HepG2 (cell line): ENCODE measurements around the gene IRX4. TPM values are rescaled to one million over a fixed set of nuclear protein-coding genes. Genes with fewer than 3 reads are reported as not detected.

Experiments used
- ATAC-seq: fragments of 200-7000 bp; cut with Tn5 transposase; 3 replicates; pipeline ENCODE4 v1.9.1; 2020; ENCODE audit warnings: mild to moderate bottlenecking, moderate library complexity
- BruUV-seq: library from RNA; stranded (reverse); fragments of 400-500 nt; replicated peaks from 2 replicates; lab custom pipeline; 2021; lab: Mats Ljungman, UMichigan
- CTCF ChIA-PET: fragments of 300-600 bp; formaldehyde crosslinking; extraction: SDS; loops from one replicate; lab custom pipeline; 2021; ENCODE audit warnings: low total read pairs, inconsistent platforms, low intra/inter-chr PET ratio; lab: Yijun Ruan, JAX
- POLR2A ChIA-PET: fragments of 350-600 bp; sonication (Branson Sonifier 250); formaldehyde crosslinking; loops from one replicate; lab custom pipeline; 2020; ENCODE audit warnings: antibody characterized with exemption, inconsistent platforms; lab: Yijun Ruan, JAX
- DNase-seq: peaks from one replicate; pipeline ENCODE4 v3.0.0-alpha.2; 2015; ENCODE audit warnings: low spot score
- FAIRE-seq: peaks from 3 replicates; lab custom pipeline; 2011; peaks lifted over from hg19 to GRCh38; lab: Jason Lieb, UNC
- H2AFZ ChIP-seq: one replicate; pipeline ENCODE4 v1.6.1; 2011; ENCODE audit warnings: low read length, inconsistent platforms
- H3K27ac ChIP-seq: fragments of 300-600 bp; 3 replicates; pipeline ENCODE4 v1.8.0; 2011; ENCODE audit warnings: mixed run types, mild to moderate bottlenecking, mixed read lengths, low read length, inconsistent platforms; ENCODE audit not compliant: insufficient read depth; ENCODE audit errors: extremely low read length
- H3K27me3 ChIP-seq, 2 experiments: fragments of 200-600 bp in 1 of 2; 2 replicates in 1 of 2; 3 replicates in 1 of 2; pipeline versions ENCODE4 v1.6.0 to v1.8.0; 2011; ENCODE audit warnings: low read length in 2 of 2, mild to moderate bottlenecking in 2 of 2, moderate library complexity in 2 of 2, inconsistent platforms in 1 of 2; ENCODE audit not compliant: insufficient read depth in 2 of 2, control insufficient read depth in 1 of 2
- H3K36me3 ChIP-seq, 2 experiments: fragments of 200-600 bp in 1 of 2; replicated peaks in 1 of 2; 2 replicates in 1 of 2; 3 replicates in 1 of 2; pipeline versions ENCODE4 v1.5.1 to v1.8.0; 2011; ENCODE audit warnings: low read length in 2 of 2, inconsistent platforms in 1 of 2; ENCODE audit not compliant: insufficient read depth in 2 of 2, control insufficient read depth in 1 of 2
- H3K4me1 ChIP-seq: 2 replicates; pipeline ENCODE4 v1.5.1; 2012; ENCODE audit warnings: low read length, inconsistent platforms; ENCODE audit not compliant: insufficient read depth
- H3K4me2 ChIP-seq: 2 replicates; pipeline ENCODE4 v1.6.0; 2011; ENCODE audit warnings: low read depth, low read length, inconsistent platforms
- H3K4me3 ChIP-seq, 3 experiments: fragments of 200-600 bp in 1 of 3; sonication (generic), shearing (Covaris generic) in 1 of 3; replicated peaks in 1 of 3; 2 replicates each; pipeline ENCODE4 v1.5.1; 2011 to 2016; ENCODE audit warnings: low read length in 3 of 3, inconsistent platforms in 2 of 3, low read depth in 2 of 3, mild to moderate bottlenecking in 2 of 3, control low read depth in 1 of 3, mixed read lengths in 1 of 3; ENCODE audit not compliant: insufficient read depth in 1 of 3
- H3K79me2 ChIP-seq: one replicate; pipeline ENCODE4 v1.6.1; 2011; ENCODE audit warnings: low read length, inconsistent platforms; ENCODE audit not compliant: insufficient read depth
- H3K9ac ChIP-seq: 2 replicates; pipeline ENCODE4 v1.6.0; 2011; ENCODE audit warnings: mild to moderate bottlenecking, low read depth, low read length, inconsistent platforms; ENCODE audit not compliant: insufficient read depth
- H3K9me3 ChIP-seq: 2 replicates; pipeline ENCODE4 v1.5.1; 2012; ENCODE audit warnings: mild to moderate bottlenecking, low read length
- H4K20me1 ChIP-seq: 2 replicates; pipeline ENCODE4 v1.6.0; 2011; ENCODE audit warnings: inconsistent platforms, mild to moderate bottlenecking, low read length, moderate library complexity; ENCODE audit not compliant: insufficient read depth
- BRF2 ChIP-seq: sonication (generic); formaldehyde crosslinking; IDR thresholded peaks from 2 replicates; pipeline ENCODE4 v1.8.1; 2022; ENCODE audit warnings: mild to moderate bottlenecking, missing genetic modification reagents
- CCDC6 ChIP-seq: sonication (generic); formaldehyde crosslinking; IDR thresholded peaks from 2 replicates; pipeline ENCODE4 v1.8.1; 2022; ENCODE audit warnings: mild to moderate bottlenecking, missing genetic modification reagents, moderate library complexity
- CEBPB ChIP-seq: IDR thresholded peaks from 2 replicates; pipeline ENCODE4 v1.6.1; 2011; ENCODE audit warnings: low read depth, low read length, improper control_type of control experiment, borderline replicate concordance
- DDIT3 ChIP-seq: sonication (generic); formaldehyde crosslinking; IDR thresholded peaks from 2 replicates; pipeline ENCODE4 v1.4.0; 2020; ENCODE audit warnings: mild to moderate bottlenecking, missing genetic modification reagents
- DR1 ChIP-seq: sonication (generic); formaldehyde crosslinking; IDR thresholded peaks from 2 replicates; pipeline ENCODE4 v1.8.0; 2021; ENCODE audit warnings: mild to moderate bottlenecking, missing genetic modification reagents, inconsistent platforms
- FOXP4 ChIP-seq: sonication (generic); formaldehyde crosslinking; IDR thresholded peaks from 2 replicates; pipeline ENCODE4 v1.4.0; 2020; ENCODE audit warnings: missing genetic modification reagents
- HDAC6 ChIP-seq: fragments of 200-600 bp; sonication (generic); IDR thresholded peaks from 2 replicates; pipeline ENCODE4 v1.7.0; 2017; ENCODE audit warnings: mild to moderate bottlenecking, antibody characterized with exemption, low read length, low read depth
- KAT2B ChIP-seq: fragments of 150-350 bp; IDR thresholded peaks from 2 replicates; pipeline ENCODE4 v1.6.1; 2014; ENCODE audit warnings: low read depth, low read length, borderline replicate concordance
- MATR3 ChIP-seq: sonication (generic); formaldehyde crosslinking; IDR thresholded peaks from 2 replicates; pipeline ENCODE4 v1.4.0; 2020; ENCODE audit warnings: missing genetic modification reagents
- MBNL3 ChIP-seq: fragments of 250-450 bp; sonication (Bioruptor Pico); conservative IDR thresholded peaks from 2 replicates; pipeline ENCODE4 v1.8.0; 2022; ENCODE audit warnings: mild to moderate bottlenecking, inconsistent platforms
- MYC ChIP-seq: sonication (generic); formaldehyde crosslinking; IDR thresholded peaks from 2 replicates; pipeline ENCODE4 v1.9.0; 2021; ENCODE audit warnings: missing genetic modification reagents, borderline replicate concordance
- PPARG ChIP-seq: conservative IDR thresholded peaks from 2 replicates; pipeline ENCODE4 v1.6.1; 2016; ENCODE audit warnings: missing biosample characterization, missing genetic modification reagents
- REPIN1 ChIP-seq: sonication (generic); formaldehyde crosslinking; IDR thresholded peaks from 2 replicates; pipeline ENCODE4 v1.8.0; 2022; ENCODE audit warnings: missing genetic modification reagents, low read depth, mild to moderate bottlenecking, borderline replicate concordance
- SIX1 ChIP-seq: sonication (generic); formaldehyde crosslinking; IDR thresholded peaks from 2 replicates; pipeline ENCODE4 v1.4.0; 2020; ENCODE audit warnings: missing genetic modification reagents, borderline replicate concordance
- STAG1 ChIP-seq: sonication (generic); formaldehyde crosslinking; IDR thresholded peaks from 2 replicates; pipeline ENCODE4 v1.4.0; 2020; ENCODE audit warnings: missing genetic modification reagents
- TAF1 ChIP-seq: sonication (generic); formaldehyde crosslinking; IDR thresholded peaks from 2 replicates; pipeline ENCODE4 v1.4.0; 2020; ENCODE audit warnings: missing genetic modification reagents
- ZBTB2 ChIP-seq: sonication (generic); formaldehyde crosslinking; IDR thresholded peaks from 2 replicates; pipeline ENCODE4 v1.8.0; 2022; ENCODE audit warnings: low read depth, missing genetic modification reagents
- ZMYM2 ChIP-seq: sonication (generic); formaldehyde crosslinking; IDR thresholded peaks from 2 replicates; pipeline ENCODE4 v1.8.0; 2022; ENCODE audit warnings: mild to moderate bottlenecking, missing genetic modification reagents
- ZNF709 ChIP-seq: sonication (generic); formaldehyde crosslinking; IDR thresholded peaks from 2 replicates; pipeline ENCODE4 v1.5.0; 2020; ENCODE audit warnings: mild to moderate bottlenecking, missing genetic modification reagents
- ZSCAN29 ChIP-seq: sonication (generic); formaldehyde crosslinking; conservative IDR thresholded peaks from 2 replicates; pipeline ENCODE4 v1.4.0; 2020; ENCODE audit warnings: mild to moderate bottlenecking, missing genetic modification reagents
- WGBS: methylation state at CpG from one replicate; pipeline ENCODE4 v1.1.6; 2017; ENCODE audit warnings: low lambda C conversion rate; 5-methylcytosine and 5-hydroxymethylcytosine counted together
- in situ Hi-C: cut with HindIII; loops from 2 replicates; pipeline ENCODE4 v1.10.0; 2017; ENCODE audit warnings: low pct_unique_long_range_greater_than_20kb; ENCODE audit not compliant: extremely low pct_ligation_motif_present
- intact Hi-C: fragments of 100-400 bp; cut with micrococcal nuclease; formaldehyde crosslinking; loops from one replicate; pipeline ENCODE4 v1.10.0; 2022; ENCODE audit not compliant: unreplicated experiment
- polyA plus RNA-seq, 8 experiments: library from polyadenylated mRNA; depleted of rRNA in 3 of 8; stranded (reverse) in 7 of 8; unstranded in 1 of 8; fragments of >200 nt; fragmentation: Illumina TruSeq in 4 of 8; extraction: Trizol in 4 of 8; gene quantifications; 2 replicates each; pipeline versions ENCODE4 v1.2.1 to v1.2.3, GENCODE V29; 2011 to 2016; ENCODE audit warnings: low read depth in 4 of 8, missing spikeins in 1 of 8, mixed read lengths in 1 of 8; ENCODE audit not compliant: insufficient read depth in 1 of 8
- total RNA-seq, 5 experiments: library from RNA; depleted of rRNA; stranded (reverse); fragments of >200 nt; fragmentation: Illumina TruSeq; extraction: Trizol; gene quantifications; 2 replicates each; pipeline ENCODE4 v1.2.3, GENCODE V29; 2016; ENCODE audit warnings: low read depth in 1 of 5

The IRX4 gene
- total and polyA plus RNA-seq, 2 of the 13 experiments (the other 11 are each of a cell fraction or from before 2014, with no cell fraction given) = not detected

- H3K27ac ChIP-seq = no peak overlapping the region
- WGBS = 93% methylated on average over 38 of the region's 39 CpGs
- in situ Hi-C loops = no loop called here
- no peak overlapping the region for H3K9ac ChIP-seq
- H3K4me3 ChIP-seq = no peak overlapping the region
- no peak overlapping the region for H2AFZ ChIP-seq
- ChIA-PET POLR2A (no interaction called here), CTCF (no interaction called here)
- H3K27me3 ChIP-seq = no peaks in the 10 kb centered on the region
- BruUV-seq = no TSS peak
- no peak for FAIRE-seq
- DNase-seq = no peak
- H4K20me1 ChIP-seq = no peaks in the 10 kb centered on the region
- H3K9me3 ChIP-seq = no peaks in the 10 kb centered on the region
- TF ChIP-seq MATR3 (no peak), ZSCAN29 (CRISPR knock-in tag) (no peak), ZMYM2 (CRISPR knock-in tag) (no peak), DR1 (CRISPR knock-in tag) (no peak), MBNL3 (CRISPR knock-in tag) (no peak), MYC (CRISPR knock-in tag) (no peak), CCDC6 (CRISPR knock-in tag) (no peak), FOXP4 (CRISPR knock-in tag) (no peak), DDIT3 (CRISPR knock-in tag) (no peak), STAG1 (CRISPR knock-in tag) (no peak), BRF2 (CRISPR knock-in tag) (no peak), PPARG (CRISPR knock-in tag) (no peak), HDAC6 (no peak), SIX1 (CRISPR knock-in tag) (no peak), TAF1 (no peak), KAT2B (no peak), ZBTB2 (CRISPR knock-in tag) (no peak), CEBPB (no peak), REPIN1 (CRISPR knock-in tag) (no peak), ZNF709 (CRISPR knock-in tag) (no peak)
- peaks cover 10% of the 10 kb centered on the region for H3K4me1 ChIP-seq
- no peaks in the 10 kb centered on the region for H3K79me2 ChIP-seq
- 0 out of 5 replicates have a peak, but pooled peaks cover 2 to 7% of the 10 kb centered on the region in 2 experiments for H3K36me3 ChIP-seq
- ATAC-seq = no peak
- intact Hi-C loops = no loop called here
- H3K4me2 ChIP-seq = no peak overlapping the region
These were observed 54.8 kb downstream of the IRX4 start for GRCh38 chr5:1827886-1828397.
